Stomach (tissue), 9 donors: Measurements from ENCODE around the gene OPCML. TPM values are rescaled to one million over a fixed set of nuclear protein-coding genes. Genes with fewer than 3 reads are reported as not detected.

Experiments
- DNase-seq, 2 donors: peaks; one replicate each; pipeline versions ENCODE4 v3.0.0 to v3.0.0-alpha.2; 2013 to 2019
- H3K27ac ChIP-seq, 5 donors: fragments of 200-600 bp in 4 of 5; sonication (generic) in 4 of 5; one replicate each; pipeline ENCODE4 v1.5.1; 2013 to 2019; ENCODE audit warnings: mild to moderate bottlenecking in 1 of 5, moderate library complexity in 1 of 5
- H3K27me3 ChIP-seq, 3 donors: fragments of 200-600 bp; sonication (generic); one replicate each; pipeline ENCODE4 v1.5.1; 2017 to 2019; ENCODE audit warnings: mixed run types in 1 of 3
- H3K36me3 ChIP-seq, 4 donors: fragments of 200-600 bp; sonication (generic); 1 replicate in 3 of 4; 2 replicates in 1 of 4; pipeline ENCODE4 v1.5.1; 2016 to 2019
- H3K4me1 ChIP-seq, 4 donors: fragments of 200-600 bp; sonication (generic); one replicate each; pipeline ENCODE4 v1.5.1; 2016 to 2019
- H3K4me3 ChIP-seq, 4 donors: fragments of 200-600 bp; sonication (generic) in 3 of 4; one replicate each; pipeline ENCODE4 v1.5.1; 2016 to 2019; ENCODE audit warnings: mild to moderate bottlenecking in 1 of 4
- H3K9me3 ChIP-seq, 4 donors: fragments of 200-600 bp; sonication (generic); one replicate each; pipeline ENCODE4 v1.5.1; 2016 to 2019
- EP300 ChIP-seq: sonication (generic); formaldehyde crosslinking; IDR thresholded peaks from one replicate; pipeline ENCODE4 v1.6.1; 2017; ENCODE audit warnings: antibody characterized with exemption
- POLR2A ChIP-seq, 4 donors: fragments of 450-650 bp; IDR thresholded peaks; one replicate each; pipeline ENCODE4 v1.6.1; 2016; ENCODE audit warnings: antibody characterized with exemption in 4 of 4, control low read depth in 2 of 4, mild to moderate bottlenecking in 1 of 4, moderate library complexity in 1 of 4
- POLR2AphosphoS5 ChIP-seq, 3 donors: sonication (generic); formaldehyde crosslinking; IDR thresholded peaks; one replicate each; pipeline ENCODE4 v1.6.1; 2016; ENCODE audit warnings: antibody characterized with exemption in 3 of 3
- WGBS, 5 donors: extraction: QIAGEN DNeasy Blood & Tissue Kit in 3 of 5; methylation state at CpG; one replicate each; pipeline versions ENCODE4 v1.1.5 to v1.1.7; 2013 to 2018; 5-methylcytosine and 5-hydroxymethylcytosine counted together
- intact Hi-C: fragments of 100-400 bp; cut with DNase I; formaldehyde crosslinking; loops from one replicate; pipeline ENCODE4 v1.15.1; 2023; ENCODE audit warnings: low total_unique reads
- polyA plus RNA-seq, 3 donors: library from polyadenylated mRNA; stranded (reverse); fragments of 200-250 nt; gene quantifications; one replicate each; pipeline ENCODE4 v1.2.3, GENCODE V29; 2013
- total RNA-seq, 5 donors: library from RNA; depleted of rRNA; stranded (reverse); fragments of >200 nt; gene quantifications; one replicate each; pipeline versions ENCODE4 v1.1.0 to v1.2.3, GENCODE V29; 2014 to 2016
- TF ChIP-seq, protein P1 (sequence below), 7 experiments: fragments of 450-650 bp in 4 of 7; fragments of 200-600 bp in 3 of 7; sonication (generic) in 3 of 7; IDR thresholded peaks; one replicate each; pipeline ENCODE4 v1.5.1; 2016 to 2019; ENCODE audit warnings: antibody characterized with exemption in 7 of 7, control low read depth in 2 of 7, mild to moderate bottlenecking in 1 of 7
- donor health status: healthy with polysubstance abuse.
- donor health status: Bipolar disorder and iron deficiency.
- donor health status: healthy.

The OPCML gene
- total and polyA plus RNA-seq, 8 donors: 0.03 to 0.92 (median 0.55) TPM; not detected in 3

DNA sequence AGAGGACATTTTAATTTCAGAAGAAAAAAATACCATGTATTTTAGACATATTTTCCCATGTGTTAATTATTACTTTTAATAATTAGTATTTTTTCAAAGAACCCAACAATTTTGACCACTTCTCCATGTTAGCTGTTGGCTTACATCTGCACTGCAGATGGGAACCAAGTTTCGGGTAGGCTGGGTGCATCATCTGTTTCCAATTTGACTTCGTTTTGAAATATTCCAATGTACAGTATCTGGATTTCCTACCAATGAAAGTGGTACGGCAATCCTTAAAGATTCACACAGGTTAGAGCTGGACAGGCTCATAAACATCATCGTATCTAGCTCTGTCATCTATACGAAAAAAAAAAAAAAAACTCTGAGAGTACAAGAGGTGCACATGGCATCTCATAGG is 670.2 kb downstream of the OPCML start:
- Histone ChIP-seq H3K4me3 (no peak overlapping the region), H3K4me1 (peaks cover 0 to 10% (median 0%) of the 10 kb centered on the region in 4 donors), H3K27me3 (no peaks in the 10 kb centered on the region), H3K9me3 (no peaks in the 10 kb centered on the region), H3K36me3 (no peaks in the 10 kb centered on the region), H3K27ac (no peak overlapping the region)
- TF ChIP-seq POLR2A (IDR thresholded peaks at IDR 0.05): no peak
- intact Hi-C loops: no loop called here
- DNase-seq: no peak
- 81 to 89% (median 82%) methylated on average over 5 of the region's 5 CpGs for WGBS, 5 donors

- Histone ChIP-seq H3K9me3 (peaks cover 0 to 8% (median 4%) of the 10 kb centered on the region in 4 donors), H3K27ac (no peak overlapping the region), H3K36me3 (no peaks in the 10 kb centered on the region), H3K4me1 (peaks cover 0 to 10% (median 0%) of the 10 kb centered on the region in 4 donors), H3K27me3 (no peaks in the 10 kb centered on the region), H3K4me3 (no peak overlapping the region)
- DNase-seq: peak in 1 of 2 donors; percentile 38
- 64 to 77% (median 69%) methylated on average over 6 of the region's 6 CpGs for WGBS, 5 donors
- intact Hi-C loops: no loop called here
- TF ChIP-seq, protein P1, sequence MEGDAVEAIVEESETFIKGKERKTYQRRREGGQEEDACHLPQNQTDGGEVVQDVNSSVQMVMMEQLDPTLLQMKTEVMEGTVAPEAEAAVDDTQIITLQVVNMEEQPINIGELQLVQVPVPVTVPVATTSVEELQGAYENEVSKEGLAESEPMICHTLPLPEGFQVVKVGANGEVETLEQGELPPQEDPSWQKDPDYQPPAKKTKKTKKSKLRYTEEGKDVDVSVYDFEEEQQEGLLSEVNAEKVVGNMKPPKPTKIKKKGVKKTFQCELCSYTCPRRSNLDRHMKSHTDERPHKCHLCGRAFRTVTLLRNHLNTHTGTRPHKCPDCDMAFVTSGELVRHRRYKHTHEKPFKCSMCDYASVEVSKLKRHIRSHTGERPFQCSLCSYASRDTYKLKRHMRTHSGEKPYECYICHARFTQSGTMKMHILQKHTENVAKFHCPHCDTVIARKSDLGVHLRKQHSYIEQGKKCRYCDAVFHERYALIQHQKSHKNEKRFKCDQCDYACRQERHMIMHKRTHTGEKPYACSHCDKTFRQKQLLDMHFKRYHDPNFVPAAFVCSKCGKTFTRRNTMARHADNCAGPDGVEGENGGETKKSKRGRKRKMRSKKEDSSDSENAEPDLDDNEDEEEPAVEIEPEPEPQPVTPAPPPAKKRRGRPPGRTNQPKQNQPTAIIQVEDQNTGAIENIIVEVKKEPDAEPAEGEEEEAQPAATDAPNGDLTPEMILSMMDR (IDR thresholded peaks at IDR 0.05): no peak
- TF ChIP-seq POLR2A (IDR thresholded peaks at IDR 0.05) (no peak), EP300 (no peak)
Observed at GRCh38 chr11:132859306-132859705, 673.0 kb downstream of the OPCML start.

DNA sequence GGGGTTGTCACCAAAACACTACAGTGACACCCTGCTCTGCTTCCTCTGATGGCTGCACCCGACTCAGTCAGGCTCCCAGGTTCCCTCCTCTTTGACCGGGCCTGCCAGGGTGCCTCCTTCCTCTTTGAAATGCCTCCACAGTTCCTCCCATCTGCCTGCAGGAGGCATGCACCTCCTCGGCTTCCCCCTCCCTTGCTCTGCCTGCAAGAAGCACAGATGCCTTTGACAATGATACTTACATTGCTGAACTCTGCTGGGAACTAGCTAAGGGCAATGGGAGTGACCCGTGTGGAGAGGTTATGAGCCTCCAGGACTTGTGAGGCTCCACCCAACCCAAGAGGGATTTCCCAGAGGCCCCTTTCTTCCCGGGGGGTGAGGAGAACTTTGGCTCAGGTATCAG is 674.1 kb downstream of the OPCML start:
- Histone ChIP-seq H3K4me1 (peaks cover 0 to 7% (median 0%) of the 10 kb centered on the region in 4 donors), H3K27me3 (no peaks in the 10 kb centered on the region), H3K4me3 (no peak overlapping the region), H3K27ac (no peak overlapping the region), H3K36me3 (no peaks in the 10 kb centered on the region), H3K9me3 (peaks cover 0 to 8% (median 4%) of the 10 kb centered on the region in 4 donors)
- peak in 1 of 2 donors; percentile 38 for DNase-seq
- intact Hi-C loops: no loop called here
- WGBS, 5 donors: 11 to 24% (median 19%) methylated on average over 5 of the region's 5 CpGs
- TF ChIP-seq POLR2AphosphoS5 (IDR thresholded peaks at IDR 0.05) (no peak), EP300 (no peak), POLR2A (IDR thresholded peaks at IDR 0.05) (no peak)
- TF ChIP-seq, protein P1 (IDR thresholded peaks at IDR 0.05): no peak

DNA sequence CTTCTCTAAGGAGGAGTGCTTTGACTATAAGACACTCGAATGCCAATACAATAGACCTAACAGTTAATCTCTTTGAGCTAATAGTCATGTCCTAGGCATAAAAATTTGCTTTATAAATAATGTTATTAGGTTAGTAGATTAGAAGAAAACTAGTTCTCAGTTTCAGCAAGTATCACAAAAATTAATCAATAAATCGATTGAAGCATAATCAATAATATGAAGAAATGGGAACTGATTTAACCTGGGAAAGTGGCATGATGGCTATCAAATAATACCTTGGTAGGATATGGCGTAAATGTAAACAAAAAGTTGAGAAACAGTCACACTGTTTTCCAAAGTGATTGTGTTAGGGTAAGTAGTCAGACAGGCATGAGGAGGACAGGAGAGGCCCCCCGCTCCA is 676.3 kb downstream of the OPCML start:
- 81 to 92% (median 88%) methylated on average over 4 of the region's 4 CpGs for WGBS, 5 donors
- Histone ChIP-seq H3K9me3 (peaks cover 0 to 8% (median 4%) of the 10 kb centered on the region in 4 donors), H3K27me3 (no peaks in the 10 kb centered on the region), H3K4me3 (no peak overlapping the region), H3K36me3 (no peaks in the 10 kb centered on the region), H3K4me1 (no peaks in the 10 kb centered on the region), H3K27ac (no peak overlapping the region)
- intact Hi-C loops: no loop called here
- no peak for DNase-seq
- TF ChIP-seq POLR2A (IDR thresholded peaks at IDR 0.05): no peak
- TF ChIP-seq POLR2AphosphoS5 (IDR thresholded peaks at IDR 0.05): no peak
- TF ChIP-seq, protein P1 (IDR thresholded peaks at IDR 0.05): no peak
- no peak for TF ChIP-seq EP300

GRCh38 chr11:132855516-132855915 is 676.8 kb downstream of the OPCML start:
- no peak for DNase-seq
- Histone ChIP-seq H3K4me3 (no peak overlapping the region), H3K9me3 (peaks cover 0 to 8% (median 4%) of the 10 kb centered on the region in 4 donors), H3K27ac (no peak overlapping the region), H3K27me3 (no peaks in the 10 kb centered on the region), H3K36me3 (no peaks in the 10 kb centered on the region), H3K4me1 (no peaks in the 10 kb centered on the region)
- 91 to 95% (median 93%) methylated on average over 3 of the region's 3 CpGs for WGBS, 5 donors
- TF ChIP-seq POLR2AphosphoS5 (IDR thresholded peaks at IDR 0.05) (no peak), POLR2A (IDR thresholded peaks at IDR 0.05) (no peak), EP300 (no peak)
- TF ChIP-seq, protein P1 (IDR thresholded peaks at IDR 0.05): no peak
- intact Hi-C loops: no loop called here
